GM12878 (cell line): Measurements from ENCODE around the gene DPP6. TPM values are rescaled to one million over a fixed set of nuclear protein-coding genes. Genes with fewer than 3 reads are reported as not detected.

Source experiments
- ATAC-seq: fragments of 200-7000 bp; cut with Tn5 transposase; 3 replicates; pipeline ENCODE4 v1.9.1; 2020; ENCODE audit warnings: mild to moderate bottlenecking, moderate library complexity
- BruUV-seq: library from RNA; stranded (reverse); fragments of 400-500 nt; replicated peaks from 2 replicates; lab custom pipeline; 2021; lab: Mats Ljungman, UMichigan
- CTCF ChIA-PET: fragments of 300-600 bp; sonication (Branson Sonifier 250); formaldehyde crosslinking; extraction: SDS; loops from one replicate; lab custom pipeline; 2021; ENCODE audit warnings: inconsistent platforms; lab: Yijun Ruan, JAX
- POLR2A ChIA-PET: fragments of 350-600 bp; formaldehyde crosslinking; extraction: SDS; loops from one replicate; lab custom pipeline; 2021; ENCODE audit warnings: inconsistent platforms; lab: Charles Lee
- RAD21 ChIA-PET: fragments of 300-600 bp; sonication (Branson Sonifier 250); formaldehyde crosslinking; loops from one replicate; lab custom pipeline; 2023; ENCODE audit warnings: antibody characterized with exemption; ENCODE audit not compliant: unreplicated experiment; lab: Charles Lee
- SMC1A ChIA-PET: fragments of 300-600 bp; sonication (Branson Sonifier 250); formaldehyde crosslinking; loops from one replicate; lab custom pipeline; 2023; ENCODE audit not compliant: unreplicated experiment, uncharacterized antibody; lab: Charles Lee
- DNase-seq: peaks from one replicate; pipeline ENCODE4 v3.0.0-alpha.2; 2011; ENCODE audit warnings: low read depth, low spot score
- FAIRE-seq: peaks from 3 replicates; lab custom pipeline; 2011; peaks lifted over from hg19 to GRCh38; lab: Jason Lieb, UNC
- H2AFZ ChIP-seq: 2 replicates; pipeline ENCODE4 v1.6.0; 2011; ENCODE audit warnings: low read depth, low read length, control low read depth; ENCODE audit not compliant: control insufficient read depth
- H3K27ac ChIP-seq: 2 replicates; pipeline ENCODE4 v1.5.1; 2011; ENCODE audit warnings: control low read depth; ENCODE audit not compliant: control insufficient read depth, insufficient read depth
- H3K27me3 ChIP-seq, 2 experiments: replicated peaks in 1 of 2; 2 replicates each; pipeline versions ENCODE4 v1.6.0 to v1.6.1; 2011; ENCODE audit warnings: low read length in 1 of 2; ENCODE audit not compliant: control insufficient read depth in 2 of 2, insufficient read depth in 2 of 2
- H3K36me3 ChIP-seq, 2 experiments: 2 replicates each; pipeline ENCODE4 v1.5.1; 2011; ENCODE audit warnings: low read length in 1 of 2; ENCODE audit not compliant: control insufficient read depth in 2 of 2, insufficient read depth in 2 of 2
- H3K4me1 ChIP-seq: 2 replicates; pipeline ENCODE4 v1.6.1; 2011; ENCODE audit warnings: mild to moderate bottlenecking, low read length, moderate library complexity, mixed read lengths; ENCODE audit not compliant: control insufficient read depth, insufficient read depth
- H3K4me2 ChIP-seq: 2 replicates; pipeline ENCODE4 v1.6.0; 2011; ENCODE audit warnings: control low read depth; ENCODE audit not compliant: control insufficient read depth, insufficient read depth
- H3K4me3 ChIP-seq: fragments of 200-600 bp; sonication (generic); 2 replicates; pipeline ENCODE4 v1.5.1; 2016
- H3K79me2 ChIP-seq: 2 replicates; pipeline ENCODE4 v1.6.0; 2011; ENCODE audit warnings: low read length; ENCODE audit not compliant: control insufficient read depth, insufficient read depth
- H3K9ac ChIP-seq: 2 replicates; pipeline ENCODE4 v1.8.0; 2011; ENCODE audit warnings: low read length, control low read depth, mixed read lengths; ENCODE audit not compliant: control insufficient read depth, insufficient read depth
- H3K9me3 ChIP-seq: replicated peaks from 3 replicates; pipeline ENCODE4 v1.5.1; 2011; ENCODE audit warnings: mild to moderate bottlenecking, low read length; ENCODE audit not compliant: control insufficient read depth, insufficient read depth
- H4K20me1 ChIP-seq: 2 replicates; pipeline ENCODE4 v1.6.0; 2011; ENCODE audit not compliant: control insufficient read depth, insufficient read depth
- ETV6 ChIP-seq, 2 experiments: fragments of 450-650 bp in 1 of 2; IDR thresholded peaks in 1 of 2; conservative IDR thresholded peaks in 1 of 2; 2 replicates each; pipeline ENCODE4 v1.6.1; 2014; ENCODE audit warnings: antibody characterized with exemption in 1 of 2, borderline replicate concordance in 1 of 2, low read depth in 1 of 2, mild to moderate bottlenecking in 1 of 2, moderate library complexity in 1 of 2
- JUNB ChIP-seq: IDR thresholded peaks from 2 replicates; pipeline ENCODE4 v1.6.1; 2016; ENCODE audit warnings: antibody characterized with exemption, mild to moderate bottlenecking
- MTA2 ChIP-seq: fragments of 450-650 bp; IDR thresholded peaks from 2 replicates; pipeline ENCODE4 v1.6.1; 2016; ENCODE audit warnings: low read depth, mild to moderate bottlenecking, moderate library complexity
- MYB ChIP-seq: fragments of 150-350 bp; IDR thresholded peaks from 2 replicates; pipeline ENCODE4 v1.6.1; 2014; ENCODE audit warnings: mild to moderate bottlenecking, low read depth, low read length, borderline replicate concordance
- PML ChIP-seq: IDR thresholded peaks from 2 replicates; pipeline ENCODE4 v1.6.1; 2012; ENCODE audit warnings: low read length, inconsistent platforms
- RAD51 ChIP-seq: fragments of 450-650 bp; IDR thresholded peaks from 2 replicates; pipeline ENCODE4 v1.6.1; 2016; ENCODE audit warnings: moderate library complexity, mild to moderate bottlenecking, inconsistent platforms
- RB1 ChIP-seq: fragments of 450-650 bp; formaldehyde crosslinking; IDR thresholded peaks from 2 replicates; pipeline ENCODE4 v1.6.1; 2017; ENCODE audit warnings: mild to moderate bottlenecking, borderline replicate concordance
- SMAD1 ChIP-seq: fragments of 450-650 bp; IDR thresholded peaks from 2 replicates; pipeline ENCODE4 v1.6.1; 2018; ENCODE audit warnings: mild to moderate bottlenecking, low read depth; ENCODE audit not compliant: partially characterized antibody
- SMAD5 ChIP-seq: IDR thresholded peaks from 2 replicates; pipeline ENCODE4 v1.6.1; 2016; ENCODE audit warnings: antibody characterized with exemption, low read depth
- SPI1 ChIP-seq: IDR thresholded peaks from 2 replicates; pipeline ENCODE4 v1.6.1; 2011; ENCODE audit warnings: low read depth, mild to moderate bottlenecking, low read length, moderate library complexity, borderline replicate concordance; ENCODE audit not compliant: insufficient read depth
- SREBF1 ChIP-seq: IDR thresholded peaks from 2 replicates; pipeline ENCODE4 v1.6.1; 2012; ENCODE audit warnings: mild to moderate bottlenecking, low read length
- SREBF2 ChIP-seq: IDR thresholded peaks from 2 replicates; pipeline ENCODE4 v1.6.1; 2012; ENCODE audit warnings: mild to moderate bottlenecking, low read length
- SUPT20H ChIP-seq: IDR thresholded peaks from 2 replicates; pipeline ENCODE4 v1.6.1; 2011; ENCODE audit warnings: low read depth, mild to moderate bottlenecking, low read length, moderate library complexity, borderline replicate concordance; ENCODE audit not compliant: control insufficient read depth
- TCF12 ChIP-seq: IDR thresholded peaks from 2 replicates; pipeline ENCODE4 v1.6.1; 2011; ENCODE audit warnings: low read depth, mild to moderate bottlenecking, low read length
- ZBED1 ChIP-seq: IDR thresholded peaks from 2 replicates; pipeline ENCODE4 v1.6.1; 2016; ENCODE audit warnings: borderline replicate concordance
- whole genome bisulfite sequencing: methylation state at CpG from one replicate; pipeline ENCODE4 v1.1.6; 2016; ENCODE audit warnings: low lambda C conversion rate; ENCODE audit not compliant: insufficient replicate concordance, insufficient coverage; ENCODE audit errors: missing lambda C conversion rate; 5-methylcytosine and 5-hydroxymethylcytosine counted together
- in situ Hi-C: fragments of 300-500 bp; cut with MboI; formaldehyde crosslinking; loops from 9 replicates; pipeline ENCODE4 v1.14.3; 2018; ENCODE audit warnings: mixed read lengths
- intact Hi-C: fragments of 100-400 bp; cut with micrococcal nuclease; formaldehyde crosslinking; loops from one replicate; pipeline ENCODE4 v1.14.2; 2022; ENCODE audit not compliant: unreplicated experiment
- polyA plus RNA-seq, 11 experiments: library from polyadenylated mRNA; depleted of rRNA in 4 of 11; unstranded in 6 of 11; stranded (reverse) in 5 of 11; fragments of >200 nt; fragmentation: Nextera tagmentation in 4 of 11; fragmentation: Illumina TruSeq in 1 of 11; extraction: Ambion mirVana in 4 of 11; extraction: Trizol in 1 of 11; gene quantifications; 1 replicate in 1 of 11; 2 replicates in 10 of 11; pipeline versions ENCODE4 v1.2.1 to v1.2.3, GENCODE V29; 2011 to 2016; ENCODE audit warnings: inconsistent platforms in 2 of 11, missing spikeins in 2 of 11, low read depth in 1 of 11
- total RNA-seq, 4 experiments: library from RNA; depleted of rRNA in 3 of 4; stranded (reverse); fragments of >200 nt in 3 of 4; fragmentation: Illumina TruSeq in 1 of 4; extraction: Trizol in 1 of 4; gene quantifications; 2 replicates each; pipeline versions ENCODE4 v1.2.1 to v1.2.3, GENCODE V29; 2013 to 2021
- TF ChIP-seq, protein P1 (sequence below): fragments of 450-650 bp; IDR thresholded peaks from 2 replicates; pipeline ENCODE4 v1.6.1; 2017; ENCODE audit warnings: mild to moderate bottlenecking
- TF ChIP-seq, protein P2 (sequence below): fragments of 450-650 bp; IDR thresholded peaks from 2 replicates; pipeline ENCODE4 v1.6.1; 2016; ENCODE audit warnings: mild to moderate bottlenecking

Gene DPP6
- total and polyA plus RNA-seq, 10 of the 15 experiments (the other 5 are each of a cell fraction or from before 2014, with no cell fraction given) = not detected

DNA sequence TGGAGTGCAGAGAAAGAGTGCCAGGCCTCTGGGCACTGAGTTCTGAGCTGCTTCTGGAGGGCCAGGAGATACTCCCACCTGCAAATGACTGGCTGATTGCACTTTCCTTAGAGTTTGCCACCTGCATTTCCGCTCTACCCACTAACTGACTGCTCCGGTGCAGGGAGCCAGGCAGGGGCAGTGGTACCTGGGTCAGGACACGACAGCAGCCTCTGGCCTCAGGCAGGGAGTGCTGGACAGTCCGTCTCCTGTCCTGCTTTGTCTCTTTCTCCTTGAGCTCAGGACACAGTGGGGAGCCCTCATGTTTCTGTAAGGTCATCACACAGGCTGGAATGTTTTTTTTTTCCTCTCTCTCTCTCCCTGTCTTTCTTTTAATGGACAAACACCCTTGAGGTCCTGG, 252.0 kb downstream of the DPP6 start (continued):
- TF ChIP-seq, protein P1, sequence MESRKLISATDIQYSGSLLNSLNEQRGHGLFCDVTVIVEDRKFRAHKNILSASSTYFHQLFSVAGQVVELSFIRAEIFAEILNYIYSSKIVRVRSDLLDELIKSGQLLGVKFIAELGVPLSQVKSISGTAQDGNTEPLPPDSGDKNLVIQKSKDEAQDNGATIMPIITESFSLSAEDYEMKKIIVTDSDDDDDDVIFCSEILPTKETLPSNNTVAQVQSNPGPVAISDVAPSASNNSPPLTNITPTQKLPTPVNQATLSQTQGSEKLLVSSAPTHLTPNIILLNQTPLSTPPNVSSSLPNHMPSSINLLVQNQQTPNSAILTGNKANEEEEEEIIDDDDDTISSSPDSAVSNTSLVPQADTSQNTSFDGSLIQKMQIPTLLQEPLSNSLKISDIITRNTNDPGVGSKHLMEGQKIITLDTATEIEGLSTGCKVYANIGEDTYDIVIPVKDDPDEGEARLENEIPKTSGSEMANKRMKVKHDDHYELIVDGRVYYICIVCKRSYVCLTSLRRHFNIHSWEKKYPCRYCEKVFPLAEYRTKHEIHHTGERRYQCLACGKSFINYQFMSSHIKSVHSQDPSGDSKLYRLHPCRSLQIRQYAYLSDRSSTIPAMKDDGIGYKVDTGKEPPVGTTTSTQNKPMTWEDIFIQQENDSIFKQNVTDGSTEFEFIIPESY = no peak
- TF ChIP-seq ETV6 (conservative IDR thresholded peaks at IDR 0.05 in 1 of 2, IDR thresholded peaks at IDR 0.05 in 1 of 2; ENCODE audit: borderline replicate concordance in 1 of 2, low read depth in 1 of 2) = no peak
- no peak for TF ChIP-seq SUPT20H
- TF ChIP-seq, all 136 proteins: peak for 0

DNA sequence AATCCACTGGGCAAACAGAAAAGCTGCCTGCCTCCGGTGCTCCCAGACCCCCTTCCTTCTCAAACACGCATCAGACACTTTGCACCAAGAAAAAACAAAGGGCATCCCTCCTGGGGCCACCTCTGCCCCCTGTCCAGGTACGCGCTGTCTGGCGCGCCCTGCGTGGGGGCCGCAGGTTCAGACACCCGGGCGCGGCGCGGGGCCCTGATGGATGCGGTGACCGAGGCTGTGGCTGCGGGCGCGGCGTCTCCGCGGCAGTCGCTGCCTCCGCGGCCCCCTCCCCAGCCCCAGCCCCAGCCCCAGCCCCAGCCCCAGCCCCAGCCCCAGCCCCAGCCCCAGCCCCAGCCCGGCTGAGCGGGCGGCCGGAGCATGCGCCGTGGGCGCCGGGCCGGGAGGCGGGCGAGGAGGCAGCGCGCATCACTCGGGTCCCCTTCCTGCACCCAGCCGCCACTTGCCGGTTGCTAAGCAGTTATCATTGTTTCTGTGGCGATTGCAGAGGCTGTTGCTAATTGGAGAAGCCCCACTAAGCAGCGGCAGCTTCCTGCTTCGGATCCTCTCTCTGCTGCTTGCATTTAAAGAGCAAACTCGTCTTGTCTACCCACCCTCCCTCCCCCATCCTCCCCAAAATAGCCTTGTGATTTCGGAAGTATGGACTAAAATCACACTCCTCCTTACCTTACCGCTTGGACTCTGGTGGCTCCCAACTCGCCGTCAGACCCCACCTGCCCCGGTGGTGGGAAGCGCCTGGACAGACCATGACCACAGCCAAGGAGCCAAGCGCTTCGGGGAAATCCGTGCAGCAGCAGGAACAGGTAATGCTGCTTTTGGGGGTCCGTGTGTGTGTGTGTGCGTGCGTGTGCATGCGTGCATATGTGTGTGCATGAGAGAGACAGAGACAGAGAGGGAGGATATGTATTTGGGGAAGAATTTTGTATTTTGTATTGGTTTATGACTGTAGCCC, 252.8 kb downstream of the DPP6 start:
- Histone ChIP-seq H3K27me3 (no peaks in the 10 kb centered on the region), H3K9ac (no peak overlapping the region), H3K9me3 (no peaks in the 10 kb centered on the region), H3K4me3 (no peak overlapping the region), H2AFZ (no peak overlapping the region), H3K36me3 (no peaks in the 10 kb centered on the region), H4K20me1 (no peaks in the 10 kb centered on the region), H3K4me1 (no peaks in the 10 kb centered on the region), H3K27ac (no peak overlapping the region), H3K4me2 (no peak overlapping the region), H3K79me2 (no peaks in the 10 kb centered on the region)
- TF ChIP-seq SMAD1 (no peak), RAD51 (no peak), MTA2 (no peak), MYB (no peak), SPI1 (no peak), SREBF2 (no peak), SREBF1 (no peak), JUNB (no peak), TCF12 (no peak), RB1 (no peak), SMAD5 (no peak), PML (no peak), ZBED1 (no peak)
- TF ChIP-seq, protein P1 = no peak
- TF ChIP-seq, protein P2, sequence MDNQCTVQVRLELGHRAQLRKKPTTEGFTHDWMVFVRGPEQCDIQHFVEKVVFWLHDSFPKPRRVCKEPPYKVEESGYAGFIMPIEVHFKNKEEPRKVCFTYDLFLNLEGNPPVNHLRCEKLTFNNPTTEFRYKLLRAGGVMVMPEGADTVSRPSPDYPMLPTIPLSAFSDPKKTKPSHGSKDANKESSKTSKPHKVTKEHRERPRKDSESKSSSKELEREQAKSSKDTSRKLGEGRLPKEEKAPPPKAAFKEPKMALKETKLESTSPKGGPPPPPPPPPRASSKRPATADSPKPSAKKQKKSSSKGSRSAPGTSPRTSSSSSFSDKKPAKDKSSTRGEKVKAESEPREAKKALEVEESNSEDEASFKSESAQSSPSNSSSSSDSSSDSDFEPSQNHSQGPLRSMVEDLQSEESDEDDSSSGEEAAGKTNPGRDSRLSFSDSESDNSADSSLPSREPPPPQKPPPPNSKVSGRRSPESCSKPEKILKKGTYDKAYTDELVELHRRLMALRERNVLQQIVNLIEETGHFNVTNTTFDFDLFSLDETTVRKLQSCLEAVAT = no peak
- ATAC-seq = no peak
- CTCF ChIA-PET = no interaction called here
- no peak for DNase-seq
- POLR2A ChIA-PET = no interaction called here
- RAD21 ChIA-PET = no interaction called here
- in situ Hi-C loops (no loop called here), intact Hi-C loops (no loop called here)
- SMC1A ChIA-PET = interaction anchor here (0.7 kb wide), 1 partner anchor 166 kb away, joined by 3 read pairs; no protein-coding TSS in a partner anchor
- 53% methylated on average over 28 of the region's 57 CpGs for WGBS
- FAIRE-seq = no peak
- no TSS peak for BruUV-seq
